HepG2 (cell line): ENCODE data around the gene SEPTIN3. TPM values are rescaled to one million over a fixed set of nuclear protein-coding genes. Genes with fewer than 3 reads are reported as not detected.

Experiments used
- ATAC-seq: fragments of 200-7000 bp; cut with Tn5 transposase; 3 replicates; pipeline ENCODE4 v1.9.1; 2020; ENCODE audit warnings: mild to moderate bottlenecking, moderate library complexity
- BruUV-seq: library from RNA; stranded (reverse); fragments of 400-500 nt; replicated peaks from 2 replicates; lab custom pipeline; 2021; lab: Mats Ljungman, UMichigan
- CTCF ChIA-PET: fragments of 300-600 bp; formaldehyde crosslinking; extraction: SDS; loops from one replicate; lab custom pipeline; 2021; ENCODE audit warnings: low total read pairs, inconsistent platforms, low intra/inter-chr PET ratio; lab: Yijun Ruan, JAX
- POLR2A ChIA-PET: fragments of 350-600 bp; sonication (Branson Sonifier 250); formaldehyde crosslinking; loops from one replicate; lab custom pipeline; 2020; ENCODE audit warnings: antibody characterized with exemption, inconsistent platforms; lab: Yijun Ruan, JAX
- DNase-seq: peaks from one replicate; pipeline ENCODE4 v3.0.0-alpha.2; 2015; ENCODE audit warnings: low spot score
- FAIRE-seq: peaks from 3 replicates; lab custom pipeline; 2011; peaks lifted over from hg19 to GRCh38; lab: Jason Lieb, UNC
- H2AFZ ChIP-seq: one replicate; pipeline ENCODE4 v1.6.1; 2011; ENCODE audit warnings: low read length, inconsistent platforms
- H3K27ac ChIP-seq: fragments of 300-600 bp; 3 replicates; pipeline ENCODE4 v1.8.0; 2011; ENCODE audit warnings: mixed run types, mild to moderate bottlenecking, mixed read lengths, low read length, inconsistent platforms; ENCODE audit not compliant: insufficient read depth; ENCODE audit errors: extremely low read length
- H3K27me3 ChIP-seq, 2 experiments: fragments of 200-600 bp in 1 of 2; 2 replicates in 1 of 2; 3 replicates in 1 of 2; pipeline versions ENCODE4 v1.6.0 to v1.8.0; 2011; ENCODE audit warnings: low read length in 2 of 2, mild to moderate bottlenecking in 2 of 2, moderate library complexity in 2 of 2, inconsistent platforms in 1 of 2; ENCODE audit not compliant: insufficient read depth in 2 of 2, control insufficient read depth in 1 of 2
- H3K36me3 ChIP-seq, 2 experiments: fragments of 200-600 bp in 1 of 2; replicated peaks in 1 of 2; 2 replicates in 1 of 2; 3 replicates in 1 of 2; pipeline versions ENCODE4 v1.5.1 to v1.8.0; 2011; ENCODE audit warnings: low read length in 2 of 2, inconsistent platforms in 1 of 2; ENCODE audit not compliant: insufficient read depth in 2 of 2, control insufficient read depth in 1 of 2
- H3K4me1 ChIP-seq: 2 replicates; pipeline ENCODE4 v1.5.1; 2012; ENCODE audit warnings: low read length, inconsistent platforms; ENCODE audit not compliant: insufficient read depth
- H3K4me2 ChIP-seq: 2 replicates; pipeline ENCODE4 v1.6.0; 2011; ENCODE audit warnings: low read depth, low read length, inconsistent platforms
- H3K4me3 ChIP-seq, 3 experiments: fragments of 200-600 bp in 1 of 3; sonication (generic), shearing (Covaris generic) in 1 of 3; replicated peaks in 1 of 3; 2 replicates each; pipeline ENCODE4 v1.5.1; 2011 to 2016; ENCODE audit warnings: low read length in 3 of 3, inconsistent platforms in 2 of 3, low read depth in 2 of 3, mild to moderate bottlenecking in 2 of 3, control low read depth in 1 of 3, mixed read lengths in 1 of 3; ENCODE audit not compliant: insufficient read depth in 1 of 3
- H3K79me2 ChIP-seq: one replicate; pipeline ENCODE4 v1.6.1; 2011; ENCODE audit warnings: low read length, inconsistent platforms; ENCODE audit not compliant: insufficient read depth
- H3K9ac ChIP-seq: 2 replicates; pipeline ENCODE4 v1.6.0; 2011; ENCODE audit warnings: mild to moderate bottlenecking, low read depth, low read length, inconsistent platforms; ENCODE audit not compliant: insufficient read depth
- H3K9me3 ChIP-seq: 2 replicates; pipeline ENCODE4 v1.5.1; 2012; ENCODE audit warnings: mild to moderate bottlenecking, low read length
- H4K20me1 ChIP-seq: 2 replicates; pipeline ENCODE4 v1.6.0; 2011; ENCODE audit warnings: inconsistent platforms, mild to moderate bottlenecking, low read length, moderate library complexity; ENCODE audit not compliant: insufficient read depth
- AGO2 ChIP-seq: fragments of 200-400 bp; formaldehyde crosslinking; optimal IDR thresholded peaks from 2 replicates; pipeline ENCODE3; 2017; ENCODE audit warnings: mild to moderate bottlenecking, low read depth, low read length, moderate library complexity
- CEBPB ChIP-seq: IDR thresholded peaks from 2 replicates; pipeline ENCODE4 v1.6.1; 2011; ENCODE audit warnings: low read depth, low read length, improper control_type of control experiment, borderline replicate concordance
- ERF ChIP-seq: IDR thresholded peaks from 2 replicates; pipeline ENCODE4 v1.6.1; 2018; ENCODE audit warnings: missing biosample characterization, missing genetic modification reagents
- MBD4 ChIP-seq: IDR thresholded peaks from 2 replicates; pipeline ENCODE4 v1.6.1; 2012; ENCODE audit warnings: low read length, inconsistent platforms, borderline replicate concordance
- MIXL1 ChIP-seq: IDR thresholded peaks from 2 replicates; pipeline ENCODE4 v1.6.1; 2016
- PAF1 ChIP-seq: IDR thresholded peaks from 2 replicates; pipeline ENCODE4 v1.6.1; 2016; ENCODE audit warnings: missing genetic modification reagents, missing compliant biosample characterization
- PAXIP1 ChIP-seq: sonication (generic); formaldehyde crosslinking; conservative IDR thresholded peaks from 2 replicates; pipeline ENCODE4 v1.4.0; 2020; ENCODE audit warnings: mild to moderate bottlenecking, missing genetic modification reagents, moderate library complexity
- ZSCAN9 ChIP-seq: IDR thresholded peaks from 2 replicates; pipeline ENCODE4 v1.6.1; 2016; ENCODE audit warnings: borderline replicate concordance
- WGBS: methylation state at CpG from one replicate; pipeline ENCODE4 v1.1.6; 2017; ENCODE audit warnings: low lambda C conversion rate; 5-methylcytosine and 5-hydroxymethylcytosine counted together
- in situ Hi-C: cut with HindIII; loops from 2 replicates; pipeline ENCODE4 v1.10.0; 2017; ENCODE audit warnings: low pct_unique_long_range_greater_than_20kb; ENCODE audit not compliant: extremely low pct_ligation_motif_present
- intact Hi-C: fragments of 100-400 bp; cut with micrococcal nuclease; formaldehyde crosslinking; loops from one replicate; pipeline ENCODE4 v1.10.0; 2022; ENCODE audit not compliant: unreplicated experiment
- polyA plus RNA-seq, 8 experiments: library from polyadenylated mRNA; depleted of rRNA in 3 of 8; stranded (reverse) in 7 of 8; unstranded in 1 of 8; fragments of >200 nt; fragmentation: Illumina TruSeq in 4 of 8; extraction: Trizol in 4 of 8; gene quantifications; 2 replicates each; pipeline versions ENCODE4 v1.2.1 to v1.2.3, GENCODE V29; 2011 to 2016; ENCODE audit warnings: low read depth in 4 of 8, missing spikeins in 1 of 8, mixed read lengths in 1 of 8; ENCODE audit not compliant: insufficient read depth in 1 of 8
- total RNA-seq, 5 experiments: library from RNA; depleted of rRNA; stranded (reverse); fragments of >200 nt; fragmentation: Illumina TruSeq; extraction: Trizol; gene quantifications; 2 replicates each; pipeline ENCODE4 v1.2.3, GENCODE V29; 2016; ENCODE audit warnings: low read depth in 1 of 5
- TF ChIP-seq, protein P1 (sequence below): sonication (generic); formaldehyde crosslinking; IDR thresholded peaks from 2 replicates; pipeline ENCODE4 v1.8.0; 2023; ENCODE audit warnings: mild to moderate bottlenecking, missing genetic modification reagents
- TF ChIP-seq, protein P2 (sequence below): sonication (generic); formaldehyde crosslinking; IDR thresholded peaks from 2 replicates; pipeline ENCODE4 v1.8.0; 2022; ENCODE audit warnings: missing genetic modification reagents, mild to moderate bottlenecking, borderline replicate concordance

The SEPTIN3 gene
- total and polyA plus RNA-seq, 2 of the 13 experiments (the other 11 are each of a cell fraction or from before 2014, with no cell fraction given) = 0.04 TPM; not detected in 1

- no peak overlapping the region for H3K4me3 ChIP-seq
- ChIA-PET POLR2A (no interaction called here), CTCF (no interaction called here)
- no peaks in the 10 kb centered on the region for H3K79me2 ChIP-seq
- H4K20me1 ChIP-seq = no peaks in the 10 kb centered on the region
- H3K27ac ChIP-seq = no peak overlapping the region
- H3K4me1 ChIP-seq = no peaks in the 10 kb centered on the region
- peaks cover 1 to 37% of the 10 kb centered on the region in 2 experiments; a peak in 3 of 5 replicates for H3K27me3 ChIP-seq
- H3K36me3 ChIP-seq = no peaks in the 10 kb centered on the region
- in situ Hi-C loops = no loop called here
- WGBS = 20% methylated on average over 6 of the region's 6 CpGs
- no peak overlapping the region for H2AFZ ChIP-seq
- no peak for DNase-seq
- TF ChIP-seq, protein P1, sequence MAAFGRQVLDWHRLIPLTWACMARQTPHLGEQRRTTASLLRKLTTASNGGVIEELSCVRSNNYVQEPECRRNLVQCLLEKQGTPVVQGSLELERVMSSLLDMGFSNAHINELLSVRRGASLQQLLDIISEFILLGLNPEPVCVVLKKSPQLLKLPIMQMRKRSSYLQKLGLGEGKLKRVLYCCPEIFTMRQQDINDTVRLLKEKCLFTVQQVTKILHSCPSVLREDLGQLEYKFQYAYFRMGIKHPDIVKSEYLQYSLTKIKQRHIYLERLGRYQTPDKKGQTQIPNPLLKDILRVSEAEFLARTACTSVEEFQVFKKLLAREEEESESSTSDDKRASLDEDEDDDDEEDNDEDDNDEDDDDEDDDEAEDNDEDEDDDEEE (CRISPR knock-in tag) = no peak
- peak; percentile 59; the same call in 1 of the 2 replicates for TF ChIP-seq CEBPB
- TF ChIP-seq, all 625 proteins: peak for 1
- ATAC-seq (no peak), FAIRE-seq (no peak)
- BruUV-seq = no TSS peak
- Histone ChIP-seq H3K9ac (no peak overlapping the region), H3K9me3 (no peaks in the 10 kb centered on the region), H3K4me2 (no peak overlapping the region)
- intact Hi-C loops = no loop called here
Observed at GRCh38 chr22:41983513-41984405, 14.5 kb downstream of the SEPTIN3 start.

DNA sequence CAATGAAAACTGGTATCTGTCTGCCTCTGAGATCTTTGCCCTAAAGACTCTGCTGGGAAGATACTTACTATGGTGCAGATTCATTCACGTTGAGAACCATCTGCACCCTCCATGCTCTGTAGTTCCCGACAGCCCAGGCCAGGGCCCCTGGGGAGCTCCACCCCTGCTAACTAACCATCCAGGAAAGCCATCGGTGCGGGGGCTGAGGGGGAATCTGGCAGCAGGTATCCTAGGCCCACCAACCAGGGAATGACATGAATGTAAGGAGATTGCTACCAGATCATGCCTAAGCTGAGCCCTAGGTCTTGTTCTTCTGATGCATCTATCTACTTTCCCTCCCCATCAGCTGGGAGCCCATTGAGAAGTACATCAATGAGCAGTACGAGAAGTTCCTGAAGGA, 18.0 kb downstream of the SEPTIN3 start:
- 57% methylated on average over 1 of the region's 5 CpGs for WGBS
- H3K4me3 ChIP-seq = no peak overlapping the region
- H3K9me3 ChIP-seq = no peaks in the 10 kb centered on the region
- intact Hi-C loops (no loop called here), in situ Hi-C loops (no loop called here)
- no peak overlapping the region for H3K9ac ChIP-seq
- no peaks in the 10 kb centered on the region for H3K79me2 ChIP-seq
- H2AFZ ChIP-seq = no peak overlapping the region
- no peaks in the 10 kb centered on the region for H4K20me1 ChIP-seq
- BruUV-seq = no TSS peak
- H3K4me2 ChIP-seq = no peak overlapping the region
- DNase-seq (no peak), ATAC-seq (no peak), FAIRE-seq (no peak)
- POLR2A ChIA-PET = no interaction called here
- H3K4me1 ChIP-seq = no peaks in the 10 kb centered on the region
- CTCF ChIA-PET = no interaction called here
- H3K27ac ChIP-seq = no peak overlapping the region
- H3K27me3 ChIP-seq = peaks cover 0 to 22% of the 10 kb centered on the region in 2 experiments; a peak in 4 of 5 replicates
- no peaks in the 10 kb centered on the region for H3K36me3 ChIP-seq
- TF ChIP-seq PAF1 (no peak), ZSCAN9 (CRISPR knock-in tag) (no peak), MBD4 (no peak), PAXIP1 (CRISPR knock-in tag) (no peak), AGO2 (no peak), ERF (CRISPR knock-in tag) (no peak), MIXL1 (CRISPR knock-in tag) (no peak)
- TF ChIP-seq, protein P2, sequence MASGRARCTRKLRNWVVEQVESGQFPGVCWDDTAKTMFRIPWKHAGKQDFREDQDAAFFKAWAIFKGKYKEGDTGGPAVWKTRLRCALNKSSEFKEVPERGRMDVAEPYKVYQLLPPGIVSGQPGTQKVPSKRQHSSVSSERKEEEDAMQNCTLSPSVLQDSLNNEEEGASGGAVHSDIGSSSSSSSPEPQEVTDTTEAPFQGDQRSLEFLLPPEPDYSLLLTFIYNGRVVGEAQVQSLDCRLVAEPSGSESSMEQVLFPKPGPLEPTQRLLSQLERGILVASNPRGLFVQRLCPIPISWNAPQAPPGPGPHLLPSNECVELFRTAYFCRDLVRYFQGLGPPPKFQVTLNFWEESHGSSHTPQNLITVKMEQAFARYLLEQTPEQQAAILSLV (CRISPR knock-in tag) = no peak
